Fibroblast of upper back skin (primary cell): Measurements from ENCODE around the gene LDLRAD4.

Source experiments
- DNase-seq: peaks from one replicate; pipeline ENCODE4 v3.0.0-alpha.2; 2013

LDLRAD4 gene

DNA sequence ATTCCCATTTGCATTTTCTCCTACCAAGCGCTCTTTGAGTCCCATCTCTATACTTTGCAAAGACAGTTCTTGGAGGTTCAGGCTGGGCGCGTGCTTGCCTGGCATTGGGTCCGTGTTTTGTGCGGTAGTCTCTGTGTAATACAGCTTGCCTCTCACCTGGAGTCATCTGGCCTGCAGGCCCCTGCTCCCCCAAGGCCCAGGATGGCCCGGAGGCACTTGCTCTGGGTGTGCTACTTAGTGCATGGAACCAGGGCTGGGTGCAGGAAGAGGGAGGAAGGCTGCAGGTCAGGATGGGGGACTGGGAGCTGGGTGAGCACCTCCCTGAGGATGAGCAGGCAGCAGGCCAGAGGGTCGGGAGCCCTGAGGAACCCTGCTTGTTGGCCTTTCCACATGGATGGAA lies 220.9 kb downstream of the LDLRAD4 start:
- DNase-seq: no peak

DNA sequence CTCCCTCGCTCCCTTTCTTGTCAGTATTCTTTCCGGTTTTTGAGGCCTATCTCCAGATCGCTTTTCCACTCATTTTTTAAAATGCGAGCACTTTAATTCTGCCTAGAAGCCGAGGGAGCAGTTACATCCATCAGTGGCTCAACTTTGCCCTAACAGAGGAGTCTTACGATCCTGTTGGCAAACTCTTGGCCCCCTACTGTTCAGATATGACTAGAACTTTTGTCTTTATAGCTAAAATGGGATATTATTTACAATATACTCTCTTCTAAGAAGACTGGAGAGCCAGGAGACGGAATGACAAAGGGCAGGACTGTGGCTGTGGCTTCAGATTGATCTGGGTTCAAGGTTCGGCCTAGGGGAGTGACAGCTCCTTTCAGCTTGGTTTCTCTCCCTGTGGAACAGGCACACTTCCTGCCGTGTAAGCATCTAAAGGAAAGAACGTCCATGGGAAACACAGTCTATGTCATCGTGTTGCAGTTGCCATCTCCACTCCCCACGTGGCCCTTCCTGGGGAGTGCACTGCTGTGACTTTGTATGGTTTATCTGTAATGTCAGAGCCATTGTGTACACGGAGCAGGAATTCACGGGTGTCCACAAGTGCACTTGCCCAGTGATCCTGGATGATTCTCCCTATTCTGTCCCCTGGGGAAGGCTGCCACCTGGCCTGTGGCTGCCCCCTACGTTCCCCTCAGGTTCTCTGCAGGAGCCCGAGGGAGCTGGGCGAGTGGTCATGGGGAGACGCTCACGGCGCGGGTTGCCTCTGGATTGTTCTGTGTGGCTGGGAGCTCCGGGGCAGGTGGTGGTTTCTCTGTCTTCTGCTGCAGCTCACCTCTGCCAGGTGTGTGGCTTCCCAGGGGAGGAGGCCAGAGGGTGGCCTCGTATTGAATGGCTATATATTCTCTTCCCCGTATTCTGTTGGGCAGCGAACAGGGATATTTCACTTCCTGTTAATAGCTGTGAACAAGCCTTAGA lies 222.0 kb downstream of the LDLRAD4 start:
- DNase-seq: no peak

DNA sequence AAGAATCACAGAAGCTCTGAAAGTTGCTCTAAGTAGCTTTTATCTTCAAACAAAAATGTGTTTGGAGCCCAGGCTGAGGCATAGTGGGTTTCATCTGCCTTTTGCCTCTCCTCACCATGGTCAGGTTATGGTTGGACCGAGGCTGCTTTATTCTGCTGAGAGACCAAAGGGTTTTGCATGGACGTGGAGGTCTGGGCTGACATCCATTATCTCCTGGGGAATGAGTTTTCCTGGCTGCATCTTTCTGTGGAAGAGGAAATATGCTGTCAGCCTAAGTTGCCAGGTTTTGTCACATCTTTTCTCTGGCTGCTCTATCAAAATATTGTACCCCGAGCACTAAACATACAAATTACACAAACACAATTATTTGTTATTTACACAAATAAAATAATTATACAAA lies 223.2 kb downstream of the LDLRAD4 start:
- no peak for DNase-seq

DNA sequence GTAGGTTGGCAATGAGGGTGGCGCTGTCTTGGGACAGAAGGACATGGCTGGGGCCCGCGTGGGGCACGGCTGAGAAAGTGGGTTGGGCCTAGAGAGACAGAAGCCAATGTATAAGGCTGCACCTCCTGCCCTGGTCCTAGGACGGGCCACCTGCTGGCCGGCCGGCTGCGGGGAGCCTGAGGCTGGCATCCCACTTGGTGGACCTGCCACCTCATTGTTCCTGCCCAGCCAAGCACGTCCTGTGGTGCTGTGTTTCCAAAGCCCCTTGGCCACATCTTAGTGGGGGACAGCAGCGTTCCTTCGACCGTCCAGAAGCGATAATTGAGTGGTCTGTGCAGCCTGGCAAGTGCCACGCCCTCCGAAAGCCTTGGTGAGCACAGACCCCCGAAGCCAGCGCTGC lies 223.9 kb downstream of the LDLRAD4 start:
- DNase-seq: no peak

DNA sequence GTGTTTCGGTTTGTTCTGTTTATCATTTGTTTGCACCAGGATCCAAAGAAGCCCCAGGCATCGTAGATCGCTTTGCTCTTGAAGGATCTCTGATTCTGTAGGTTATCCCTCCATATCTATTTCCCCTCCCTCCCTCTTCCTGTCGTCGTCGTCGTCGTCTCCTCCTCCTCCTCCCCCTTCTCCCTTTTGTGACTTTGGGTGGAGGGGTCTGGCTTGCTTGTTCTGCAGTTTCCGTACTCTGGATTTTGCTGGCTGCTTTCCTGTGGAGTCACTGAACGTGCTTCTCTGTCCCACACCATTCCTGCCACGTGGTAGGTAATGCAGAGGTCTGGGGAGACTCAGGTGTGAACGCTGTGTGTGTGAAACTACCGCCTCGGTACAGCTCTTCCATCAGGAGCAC lies 225.0 kb downstream of the LDLRAD4 start:
- DNase-seq: no peak

DNA sequence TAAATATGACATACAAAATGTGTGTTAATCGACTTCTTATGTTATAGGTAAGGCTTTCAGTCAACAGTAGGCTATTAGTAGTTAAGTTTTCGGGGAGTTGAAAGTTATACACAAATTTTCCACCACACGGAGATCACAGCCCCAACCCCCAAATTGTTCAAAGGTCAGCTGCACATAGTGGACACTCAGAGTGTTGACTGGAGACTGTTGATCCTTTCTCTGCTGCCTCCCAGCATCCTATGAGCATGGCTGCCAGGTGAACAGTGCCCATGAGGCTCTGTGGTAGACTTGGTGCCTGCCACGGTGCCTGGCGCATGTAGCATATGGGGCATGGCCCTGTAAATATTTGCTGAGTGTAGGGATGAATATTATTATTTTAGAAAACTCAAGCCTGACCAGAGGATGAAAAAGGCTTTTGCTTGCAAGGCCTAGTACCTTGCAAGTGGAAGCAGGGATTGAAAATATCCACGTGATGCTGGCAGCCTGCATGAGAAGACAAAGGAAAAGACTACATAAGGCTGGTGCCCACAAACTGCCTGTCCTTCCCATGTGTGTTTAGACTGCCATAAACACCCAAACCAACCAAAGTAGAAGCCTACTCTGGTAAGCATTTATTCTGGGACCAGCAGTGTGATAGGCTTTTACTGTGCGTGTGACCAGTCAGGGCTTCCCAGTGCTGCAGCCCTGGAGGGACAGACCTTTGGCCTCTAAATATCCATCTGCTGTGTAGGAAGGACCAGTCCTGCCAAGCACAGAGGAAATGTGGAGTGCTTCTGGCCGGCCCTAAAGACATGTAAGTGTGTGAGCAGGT lies 226.1 kb downstream of the LDLRAD4 start:
- DNase-seq: no peak

DNA sequence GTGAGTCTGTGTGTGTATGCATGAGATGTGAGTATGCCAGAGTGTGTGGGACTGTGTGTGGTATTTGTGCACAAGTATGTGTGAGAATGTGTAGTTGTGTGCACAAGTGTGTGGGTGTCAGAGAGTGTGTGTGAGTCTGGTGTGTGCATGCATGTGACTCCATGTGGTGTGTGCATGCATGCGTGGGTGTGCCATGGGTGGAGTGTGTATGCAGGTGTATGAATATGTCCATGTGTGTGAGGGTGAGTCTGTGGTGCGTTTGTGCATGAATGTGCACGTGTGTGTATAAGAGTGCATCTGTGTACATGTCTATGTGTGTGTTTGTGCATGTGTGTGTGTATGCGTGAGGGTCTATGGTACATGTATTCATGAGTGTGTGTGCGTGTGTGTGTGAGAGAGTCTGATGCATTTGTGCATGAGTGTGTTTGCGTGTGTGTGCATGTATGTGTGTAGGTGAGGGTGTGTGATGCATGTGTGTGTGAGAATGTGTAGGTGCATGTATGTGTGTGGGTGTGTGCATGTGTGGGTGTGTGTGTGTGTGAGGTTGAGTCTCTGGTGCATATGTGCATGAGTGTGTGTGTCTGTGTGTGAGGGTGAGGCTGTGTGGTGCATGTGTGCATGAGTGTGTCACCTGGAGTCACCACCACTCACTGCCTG lies 226.8 kb downstream of the LDLRAD4 start:
- DNase-seq: no peak

DNA sequence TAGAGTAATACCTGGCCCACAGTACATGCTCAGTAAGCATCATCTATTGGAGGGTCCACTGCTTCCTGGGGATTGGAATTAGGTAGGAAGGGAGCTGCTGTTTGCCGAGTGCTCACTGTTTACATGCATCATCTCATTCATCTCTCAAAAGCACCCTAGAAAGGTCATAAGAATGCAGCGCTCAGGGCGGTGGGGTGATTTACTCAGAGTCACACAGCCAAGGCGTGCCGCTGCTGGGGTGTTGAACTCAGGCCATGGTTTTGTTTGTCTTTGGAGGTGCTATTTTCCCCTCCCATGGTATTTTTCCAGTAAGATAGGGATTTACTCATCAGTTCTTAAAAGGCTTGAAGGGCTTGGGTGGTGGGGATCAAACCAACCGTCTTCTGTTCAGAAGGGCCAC lies 227.5 kb downstream of the LDLRAD4 start:
- no peak for DNase-seq

DNA sequence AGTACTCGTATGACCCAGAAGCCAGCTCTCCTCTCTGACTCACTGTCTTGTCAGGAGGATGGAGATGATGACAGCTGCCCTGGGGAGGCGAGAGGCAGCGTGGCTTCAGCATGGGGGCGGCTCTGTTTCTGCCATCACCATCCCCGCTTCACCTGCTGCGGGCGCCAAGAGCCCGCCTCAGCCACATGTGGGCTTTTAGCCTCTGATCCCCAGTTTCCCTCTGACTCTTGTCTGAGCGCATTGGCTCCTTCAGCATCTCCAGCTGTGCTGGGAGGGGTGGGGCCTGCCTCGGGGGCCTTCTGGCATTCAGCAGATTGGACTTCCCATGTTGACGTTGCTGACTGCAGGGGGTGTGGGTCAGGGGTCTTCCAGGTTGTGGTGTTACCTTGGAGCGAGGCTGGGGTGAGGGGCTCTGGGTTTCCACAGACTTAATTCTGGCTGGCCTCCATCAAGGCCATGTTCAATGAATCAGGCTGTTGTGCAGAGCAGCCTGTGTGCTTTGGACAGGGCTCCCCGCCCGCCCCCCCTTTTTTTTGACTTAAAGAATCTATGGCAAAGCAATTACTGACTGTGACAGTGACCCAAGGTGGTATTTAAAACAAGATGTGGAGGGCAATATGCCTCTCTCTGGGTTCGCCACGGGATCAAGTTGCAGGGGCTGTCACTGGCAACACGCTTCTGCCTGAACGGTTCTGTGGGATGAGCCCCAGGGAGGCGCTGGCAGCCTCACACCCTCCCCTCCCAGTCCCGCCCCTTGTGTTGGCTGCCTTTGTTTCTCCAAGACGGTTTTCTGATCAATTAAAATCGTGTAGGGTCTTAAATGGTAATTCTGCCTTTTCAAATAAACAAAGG lies 228.3 kb downstream of the LDLRAD4 start:
- DNase-seq: peak; percentile 39

DNA sequence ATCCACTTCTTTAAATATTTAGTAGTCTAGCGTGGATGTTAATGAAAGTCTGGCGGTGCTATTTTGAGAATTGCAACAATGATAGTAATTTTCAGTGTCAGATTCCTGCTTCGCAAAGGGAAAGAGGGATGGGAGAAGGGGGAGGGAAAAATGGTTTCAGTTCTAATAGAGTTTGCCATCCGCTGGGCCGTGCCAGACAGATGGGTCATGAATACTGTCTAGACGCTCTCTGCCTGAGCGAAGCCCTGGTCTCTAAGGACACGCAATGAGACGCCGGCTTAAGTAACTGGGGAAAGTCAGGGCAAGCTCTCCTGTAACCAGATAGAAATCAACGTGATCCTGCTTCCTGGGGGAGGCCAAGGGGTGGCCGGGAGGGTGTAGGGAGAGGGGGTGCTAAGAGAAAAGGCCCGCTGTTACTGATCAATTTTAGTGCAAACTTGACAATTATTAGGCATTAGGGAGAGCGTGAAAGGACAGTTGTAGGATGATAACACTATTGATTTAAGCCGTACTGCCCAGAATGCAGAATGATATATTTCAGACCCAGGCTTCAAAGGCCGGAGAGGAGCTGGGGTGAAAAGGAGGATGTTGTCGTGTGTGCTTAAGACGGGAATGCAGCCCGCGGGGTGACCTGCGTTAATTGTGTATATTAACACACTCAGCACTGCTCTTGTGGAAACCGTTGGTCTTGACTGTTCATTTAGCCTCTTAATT lies 229.2 kb downstream of the LDLRAD4 start:
- peak; percentile 96 for DNase-seq

DNA sequence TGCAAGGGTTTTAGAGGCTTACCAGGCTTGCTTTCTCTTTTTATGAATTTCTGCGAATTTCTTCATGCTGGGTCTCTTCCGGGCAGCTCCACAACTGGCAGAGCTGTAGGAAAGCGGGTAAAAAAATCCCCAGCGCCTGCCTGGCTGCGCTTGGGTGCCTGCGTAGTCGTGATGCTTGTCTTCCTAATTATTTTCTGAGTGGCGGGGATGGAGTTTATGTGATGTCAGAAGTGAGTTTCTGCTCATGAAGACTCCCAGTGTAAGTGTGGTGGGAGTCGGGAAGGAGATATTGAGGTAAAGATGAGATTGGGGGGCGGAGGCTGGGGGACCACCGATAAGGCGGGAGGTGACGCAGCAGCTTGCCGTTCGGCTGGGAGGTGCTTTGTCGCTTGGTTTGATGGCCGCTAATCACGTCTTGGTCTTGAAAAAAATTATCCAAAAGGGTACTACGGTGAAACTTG lies 229.8 kb downstream of the LDLRAD4 start:
- DNase-seq: no peak

DNA sequence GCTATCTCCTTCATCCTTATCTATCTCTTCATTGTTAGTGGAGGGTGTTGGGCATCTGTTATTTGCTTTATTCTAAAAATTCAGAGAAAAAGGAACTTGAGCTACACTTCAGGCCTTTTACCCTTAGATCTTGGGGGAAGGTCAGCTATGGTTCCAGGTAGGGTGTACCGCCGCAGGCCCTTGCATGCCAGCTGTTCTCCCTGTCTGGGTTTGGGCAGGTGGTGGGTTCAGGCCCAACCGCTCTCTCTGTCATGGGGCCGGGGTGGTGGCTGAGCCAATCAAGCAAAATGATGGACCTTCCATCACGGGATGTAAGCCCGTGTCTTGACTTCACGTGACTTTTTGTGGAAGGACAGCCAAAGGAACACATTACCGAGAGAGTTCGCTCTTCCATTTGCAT lies 231.1 kb downstream of the LDLRAD4 start:
- no peak for DNase-seq

DNA sequence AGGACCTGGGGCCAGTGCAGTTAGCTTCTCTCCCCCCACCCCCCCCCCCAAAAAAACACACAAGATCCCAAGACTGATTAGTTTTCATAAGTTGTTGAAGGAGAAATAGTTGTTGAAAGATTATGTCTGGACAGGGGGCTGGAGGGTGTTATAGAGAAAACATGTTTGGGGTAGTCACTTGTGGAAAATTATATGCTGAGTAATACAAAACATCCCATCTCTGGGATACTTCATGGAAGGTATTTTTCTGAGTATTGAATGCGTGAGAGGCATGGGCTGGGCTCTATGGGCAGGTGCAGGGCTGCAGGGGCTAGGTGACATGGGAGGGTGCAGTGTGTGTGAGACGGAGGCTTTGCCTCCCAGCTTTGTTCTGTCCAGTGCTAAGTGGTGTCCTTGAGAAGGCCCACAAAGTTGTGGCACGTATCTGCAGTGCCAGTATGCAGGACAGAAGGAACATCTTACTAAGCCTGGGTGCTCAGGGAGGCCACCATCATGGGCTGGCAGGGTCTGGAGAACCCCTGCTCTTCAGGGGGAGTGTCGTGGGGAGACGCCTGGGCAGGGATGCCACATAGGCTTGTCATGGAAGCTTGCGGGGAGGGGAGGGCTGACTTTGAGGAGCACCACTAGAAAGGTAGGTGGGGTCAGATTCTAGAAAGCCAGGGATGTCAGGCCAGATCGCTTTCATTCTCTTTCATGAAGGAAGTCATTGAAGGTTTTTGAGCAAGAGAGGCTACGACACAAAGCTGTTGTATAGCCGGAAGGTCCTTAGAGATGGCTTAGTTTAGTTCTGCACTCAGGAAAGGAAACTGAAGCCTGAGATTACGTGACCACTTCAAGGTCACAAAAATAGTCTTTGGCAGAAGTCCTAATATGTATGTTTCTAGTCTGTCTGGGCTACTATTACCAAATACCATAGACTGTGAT lies 232.0 kb downstream of the LDLRAD4 start:
- DNase-seq: no peak

DNA sequence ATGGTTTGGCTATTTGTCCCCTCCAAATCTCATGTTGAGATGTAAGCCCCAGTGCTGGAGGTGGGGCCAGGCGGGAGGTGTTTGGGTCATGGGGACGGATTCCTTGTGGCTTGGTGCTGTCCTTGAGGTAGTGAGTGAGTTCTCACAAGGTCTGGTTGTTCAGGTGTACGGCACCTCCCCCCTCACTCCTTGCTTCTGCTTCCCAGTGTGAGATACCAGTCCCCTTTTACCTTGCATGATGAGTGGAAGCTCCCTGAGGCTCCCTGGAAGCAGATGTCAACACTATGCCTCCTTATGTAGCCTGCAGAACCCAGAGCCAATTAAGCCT lies 232.6 kb downstream of the LDLRAD4 start:
- no peak for DNase-seq

DNA sequence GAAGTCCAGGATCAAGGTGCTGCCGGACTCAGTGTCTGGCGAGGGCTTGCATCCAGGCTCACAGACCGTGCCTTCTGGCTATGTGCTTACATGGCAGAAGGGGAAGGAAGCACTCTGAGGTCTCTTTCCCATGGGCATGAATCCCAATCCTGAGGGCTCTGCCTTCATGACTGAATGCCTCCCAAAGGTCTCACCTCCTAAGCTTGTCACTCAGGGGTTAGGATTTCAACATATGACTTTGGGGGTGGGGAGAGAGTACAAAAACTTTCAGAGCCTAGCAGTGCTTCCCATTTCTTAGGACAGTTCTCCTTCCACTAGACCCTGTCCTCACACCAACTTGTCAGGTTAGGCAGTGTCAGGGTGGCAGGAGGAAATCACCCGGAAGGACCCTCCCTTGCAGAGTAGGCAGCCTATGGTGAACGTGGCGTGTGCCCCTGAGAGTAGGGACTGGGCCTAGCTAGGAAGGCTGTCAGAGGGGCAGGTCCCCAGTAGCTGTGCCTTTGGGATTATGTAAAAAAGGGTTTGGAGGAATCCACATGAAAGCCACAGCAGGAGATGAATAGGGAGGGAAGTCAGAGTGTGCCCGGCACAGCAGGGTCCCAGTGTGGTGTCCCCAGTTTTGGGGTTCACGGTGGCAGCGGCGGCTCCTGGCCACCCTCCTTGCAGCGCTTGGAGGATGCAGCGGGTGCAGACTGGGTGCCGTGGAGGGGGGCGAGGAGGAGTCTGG lies 233.3 kb downstream of the LDLRAD4 start:
- no peak for DNase-seq

DNA sequence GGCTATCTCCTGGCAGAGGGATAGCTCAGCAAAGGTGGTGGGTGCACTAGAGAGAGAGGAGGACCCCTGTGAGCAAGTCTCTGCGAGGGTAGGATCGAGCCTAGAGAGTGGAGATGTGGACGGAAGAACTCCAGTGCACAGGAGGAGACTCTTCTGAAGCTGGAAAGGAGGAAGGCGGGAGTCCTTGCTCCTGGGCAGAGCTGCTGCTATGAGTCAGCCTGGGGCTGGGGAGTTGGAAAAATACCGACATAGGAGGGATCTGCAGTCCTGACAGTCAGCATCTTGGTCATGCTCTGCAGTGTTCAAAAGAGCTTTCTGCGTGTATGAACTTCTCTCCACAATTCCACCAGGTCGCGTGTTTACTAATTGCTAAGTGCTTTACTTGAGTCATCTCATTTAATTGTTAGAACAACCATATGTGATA lies 233.8 kb downstream of the LDLRAD4 start:
- DNase-seq: peak; percentile 82

DNA sequence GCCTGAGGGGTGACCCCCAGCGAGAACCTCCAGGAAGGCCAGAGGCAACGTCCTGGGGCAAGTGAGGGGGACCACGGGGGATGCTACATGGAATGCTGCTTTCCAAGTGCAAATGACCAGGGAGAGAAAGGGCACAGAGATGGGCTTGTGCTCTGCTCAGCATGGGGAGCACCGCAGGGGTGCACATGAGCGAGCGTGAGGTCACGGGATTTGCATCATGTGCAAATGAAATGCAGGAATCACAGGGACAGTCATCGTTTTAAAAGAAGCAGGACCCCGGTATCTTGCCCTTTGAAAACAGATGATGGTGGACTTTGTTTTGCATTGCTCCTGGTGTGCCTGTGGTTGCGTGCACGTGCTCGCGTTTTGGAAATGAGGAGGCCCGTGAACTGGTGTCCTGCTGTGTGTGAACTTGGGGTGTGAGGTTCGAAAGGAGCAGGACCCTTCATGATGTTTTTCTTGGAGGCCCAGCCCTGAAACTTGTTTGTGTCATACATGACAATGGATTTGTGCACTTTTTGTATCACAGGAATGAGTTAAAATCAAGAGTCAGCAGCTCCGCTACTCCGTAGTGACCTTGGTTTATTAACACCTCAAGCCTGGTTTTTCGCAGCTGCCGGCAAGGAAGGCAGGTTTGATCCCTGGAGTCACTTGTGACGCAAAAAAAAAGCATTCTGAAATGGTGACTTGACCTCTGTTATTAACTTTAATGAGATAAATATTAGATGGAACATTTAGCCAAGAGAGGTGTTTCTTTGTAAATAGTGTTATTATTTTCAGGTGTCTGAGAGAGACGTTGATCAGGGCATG lies 234.5 kb downstream of the LDLRAD4 start:
- DNase-seq: no peak

DNA sequence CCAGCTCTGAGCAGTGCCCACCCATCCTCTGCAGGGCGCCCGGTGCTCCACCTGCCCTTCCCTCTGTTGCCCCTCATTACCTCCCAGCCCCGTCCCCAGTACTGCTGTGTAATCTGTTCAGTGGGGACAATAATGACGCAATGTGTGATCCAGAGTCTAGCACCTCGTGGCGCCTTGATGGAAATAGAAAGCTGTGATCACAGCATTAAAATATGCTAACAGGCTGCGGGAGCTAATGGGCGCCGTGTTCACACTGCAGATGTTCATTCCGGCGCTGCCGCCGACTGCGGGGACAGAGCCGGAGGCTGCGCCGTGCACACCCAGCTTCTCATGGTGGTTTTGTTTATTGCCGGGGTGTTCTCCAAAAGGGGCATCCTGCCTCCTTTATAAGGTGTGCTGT lies 235.2 kb downstream of the LDLRAD4 start:
- peak; percentile 38 for DNase-seq
